ENCODE measurements around the gene NUP153.
"Not testable (repeated sequence)": the region's sequence is repeated elsewhere in the genome, so short reads cannot be mapped to it uniquely, and the experiment has no call there.

The NUP153 gene
- 198 to 349 (median 274) reads per million in 9 experiments for total RNA-seq

DNA sequence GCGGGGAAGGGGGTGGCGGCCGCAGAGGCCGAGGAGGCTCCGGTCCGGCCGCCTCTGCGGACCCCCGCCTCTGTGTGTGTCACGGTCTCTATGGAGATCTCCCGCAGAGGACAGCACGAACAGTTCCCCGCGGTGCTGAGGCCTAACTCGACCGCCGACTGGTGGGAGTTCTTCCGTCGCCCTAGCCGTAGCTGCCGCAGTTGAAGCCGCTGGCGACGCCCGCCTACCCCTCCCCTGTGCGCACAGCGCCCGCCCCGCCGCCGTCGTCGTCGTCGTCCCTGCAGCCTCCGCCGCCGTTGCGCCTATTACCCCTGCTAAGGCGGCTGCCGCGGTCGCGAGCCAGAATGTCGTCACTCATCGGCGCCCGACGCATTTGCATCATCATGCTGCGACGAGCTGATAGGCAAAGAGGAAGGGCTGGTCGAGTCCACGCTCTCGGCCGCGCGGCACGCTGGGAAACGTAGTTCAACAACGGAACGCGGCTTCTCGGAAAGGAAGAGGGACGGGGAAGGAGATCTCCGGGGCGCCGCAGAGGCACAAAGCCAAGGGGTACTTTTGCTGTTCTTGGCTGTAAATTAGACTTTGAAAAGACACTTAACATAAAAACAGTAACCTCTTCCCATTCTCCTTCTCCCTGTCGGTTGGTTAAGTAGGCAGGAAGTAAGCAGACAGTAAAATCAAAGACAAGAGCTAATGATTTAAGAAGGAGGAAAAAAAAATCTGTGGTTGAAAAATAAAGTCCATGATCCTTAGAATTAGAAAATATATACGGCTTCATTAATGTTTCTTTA is at the start of gene NUP153:
TSS of gene NUP153 (minus strand) at position 346 of the 791 bp plus-strand sequence. CDS start 538 bp downstream, outside the sequence.
- Mint-ChIP-seq H3K27me3 (no peaks in the 10 kb centered on the region), H3K36me3 (ENCODE audit: insufficient read depth) (peaks cover 48% of the 10 kb centered on the region), H3K9me3 (no peaks in the 10 kb centered on the region), H3K4me3 (peak within 1 kb of the TSS; percentile 85 to 87), H3K27ac (peak within 1 kb of the TSS; percentile 93 to 94), H3K4me1 (ENCODE audit: low read depth in 2 of 2) (peaks cover 26 to 33% of the 10 kb centered on the region in 2 donors)
- DNase-seq (peak; percentile 100), ATAC-seq (replicated peaks) (peak; percentile 74)

DNA sequence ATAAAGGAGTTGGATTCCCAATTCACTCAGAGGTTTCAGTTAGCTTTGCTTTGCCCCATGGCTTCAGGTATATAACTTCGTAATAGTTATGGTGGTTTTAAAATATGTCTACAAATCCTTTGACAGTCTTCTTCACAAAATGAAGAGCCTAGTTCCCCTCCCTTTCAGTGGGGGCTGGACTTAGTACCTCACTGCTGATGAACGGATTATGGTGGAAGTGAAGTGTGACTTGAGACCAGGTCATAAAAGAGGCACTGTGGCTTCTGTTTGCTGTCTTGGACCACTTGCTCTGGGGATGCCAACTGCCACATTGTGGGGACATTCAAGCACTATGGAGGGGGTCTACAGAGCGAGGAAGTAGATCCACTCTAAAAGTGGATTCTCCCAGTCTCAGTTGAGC is 47.5 kb upstream of the NUP153 start:
- DNase-seq (no peak), ATAC-seq (replicated peaks) (no peak)
- Mint-ChIP-seq H3K9me3 (no peaks in the 10 kb centered on the region), H3K27ac (no peak overlapping the region), H3K4me1 (ENCODE audit: low read depth in 2 of 2) (peaks cover 0 to 2% of the 10 kb centered on the region in 2 donors), H3K4me3 (no peak overlapping the region), H3K27me3 (peaks cover 9 to 10% of the 10 kb centered on the region in 2 donors), H3K36me3 (ENCODE audit: insufficient read depth) (no peaks in the 10 kb centered on the region)

DNA sequence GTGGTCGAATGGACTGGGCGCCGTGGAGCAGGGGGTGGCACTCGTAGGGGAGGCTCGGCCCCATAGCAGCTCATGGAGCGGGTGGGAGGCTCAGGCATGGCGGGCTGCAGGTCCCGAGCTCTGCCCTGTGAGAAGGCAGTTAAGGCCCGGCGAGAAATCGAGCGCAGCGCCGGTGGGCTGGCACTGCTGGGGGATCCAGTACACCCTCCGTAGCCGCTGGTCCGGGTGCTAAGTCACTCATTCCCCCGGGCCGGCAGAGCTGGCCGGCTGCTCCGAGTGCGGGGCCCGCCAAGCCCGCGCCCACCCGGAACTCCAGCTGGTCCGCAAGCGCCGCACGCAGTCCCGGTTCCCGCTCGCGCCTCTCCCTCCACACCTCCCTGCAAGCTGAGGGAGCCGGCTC is 38.6 kb upstream of the NUP153 start:
- H3K4me3 Mint-ChIP-seq; DNase-seq; H3K36me3 Mint-ChIP-seq (ENCODE audit: insufficient read depth); H3K27ac Mint-ChIP-seq; H3K27me3 Mint-ChIP-seq; H3K4me1 Mint-ChIP-seq (ENCODE audit: low read depth in 2 of 2); ATAC-seq (replicated peaks); H3K9me3 Mint-ChIP-seq: not testable (repeated sequence)

DNA sequence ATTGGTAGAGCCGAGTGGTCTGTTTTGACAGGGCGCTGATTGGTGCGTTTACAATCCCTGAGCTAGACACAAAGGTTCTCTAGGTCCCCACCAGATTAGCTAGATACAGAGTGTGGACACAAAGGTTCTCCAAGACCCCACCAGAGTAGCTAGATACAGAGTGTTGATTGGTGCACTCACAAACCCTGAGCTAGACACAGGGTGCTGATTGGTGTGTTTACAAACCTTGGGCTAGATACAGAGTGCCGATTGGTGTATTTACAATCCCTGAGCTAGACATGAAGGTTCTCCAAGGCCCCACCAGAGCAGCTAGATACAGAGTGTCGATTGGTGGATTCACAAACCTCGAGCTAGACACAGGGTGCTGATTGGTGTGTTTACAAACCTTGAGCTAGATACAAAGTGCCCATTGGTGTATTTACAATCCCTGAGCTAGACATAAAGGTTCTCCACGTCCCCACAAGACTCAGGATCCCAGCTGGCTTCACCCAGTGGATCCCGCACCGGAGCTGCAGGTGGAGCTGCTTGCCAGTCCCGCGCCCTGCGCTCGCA is 38.1 kb upstream of the NUP153 start:
- H3K36me3 Mint-ChIP-seq (ENCODE audit: insufficient read depth); H3K27ac Mint-ChIP-seq; ATAC-seq (replicated peaks); H3K4me1 Mint-ChIP-seq (ENCODE audit: low read depth in 2 of 2); H3K9me3 Mint-ChIP-seq; H3K4me3 Mint-ChIP-seq; DNase-seq: not testable (repeated sequence)
- H3K27me3 Mint-ChIP-seq = peaks cover 0 to 10% of the 10 kb centered on the region in 2 donors

DNA sequence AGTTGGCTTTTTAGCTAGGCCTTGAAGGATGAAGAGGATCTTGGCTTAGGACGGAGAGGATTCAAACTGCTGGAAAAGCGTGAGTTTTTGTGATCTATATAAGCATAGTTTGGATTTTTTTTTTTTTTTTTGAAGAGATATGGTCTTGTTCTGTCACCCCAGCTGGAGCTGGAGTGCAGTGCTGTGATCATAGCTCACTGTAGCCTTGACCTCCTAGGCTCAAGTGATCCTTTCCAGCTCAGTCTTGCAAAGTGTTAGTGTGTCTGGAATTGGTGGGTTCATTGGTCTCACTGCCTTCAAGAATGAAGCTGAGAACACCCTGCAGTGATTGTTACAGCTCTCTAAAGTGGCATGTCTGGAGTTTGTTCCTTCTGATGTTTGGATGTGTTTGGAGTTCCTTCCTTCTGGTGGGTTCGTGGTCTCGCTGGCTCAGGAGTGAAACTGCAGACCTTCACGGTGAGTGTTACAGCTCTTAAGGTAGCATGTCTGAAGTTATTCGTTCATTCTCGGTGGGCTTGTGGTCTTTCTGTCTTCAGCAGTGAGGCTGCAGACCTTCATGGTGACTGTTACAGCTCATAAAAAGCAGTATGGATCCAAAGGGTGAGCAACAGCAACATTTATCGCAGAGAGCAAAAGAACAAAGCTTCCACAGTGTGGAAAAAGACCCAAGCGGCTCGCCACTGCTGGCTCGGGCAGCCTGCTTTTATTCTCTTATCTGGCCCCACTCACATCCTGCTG is 37.5 kb upstream of the NUP153 start:
- H3K4me3 Mint-ChIP-seq = no peak overlapping the region
- H3K27ac Mint-ChIP-seq = no peak overlapping the region
- DNase-seq = no peak
- no peaks in the 10 kb centered on the region for H3K36me3 Mint-ChIP-seq (ENCODE audit: insufficient read depth)
- H3K27me3 Mint-ChIP-seq = peaks cover 0 to 10% of the 10 kb centered on the region in 2 donors
- H3K9me3 Mint-ChIP-seq = peaks cover 0 to 2% of the 10 kb centered on the region in 2 donors
- peaks cover 0 to 3% of the 10 kb centered on the region in 2 donors for H3K4me1 Mint-ChIP-seq (ENCODE audit: low read depth in 2 of 2)
- no peak for ATAC-seq (replicated peaks)

DNA sequence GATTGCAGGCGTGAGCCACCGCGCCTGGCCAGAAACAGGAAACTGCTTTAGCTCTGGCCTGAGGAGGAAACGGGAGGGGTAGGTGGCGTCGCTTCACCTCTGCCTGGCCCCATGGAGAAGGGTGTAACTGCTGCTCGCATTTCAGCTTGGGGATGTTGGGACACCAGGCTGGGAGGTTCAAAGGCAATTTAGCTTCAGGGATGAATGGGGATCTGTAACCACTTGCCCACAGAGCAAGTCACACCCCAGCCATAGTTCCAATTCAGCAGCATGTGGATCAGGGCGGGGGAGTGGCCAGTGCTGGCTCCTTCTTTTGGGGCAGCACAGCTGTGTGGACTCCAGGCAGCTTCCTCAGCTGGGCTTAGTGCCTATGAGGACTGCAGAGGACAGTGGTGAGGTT is 34.8 kb upstream of the NUP153 start:
- Mint-ChIP-seq H3K9me3 (peaks cover 0 to 4% of the 10 kb centered on the region in 2 donors), H3K27me3 (peaks cover 0 to 10% of the 10 kb centered on the region in 2 donors), H3K36me3 (ENCODE audit: insufficient read depth) (no peaks in the 10 kb centered on the region), H3K4me1 (ENCODE audit: low read depth in 2 of 2) (peaks cover 0 to 3% of the 10 kb centered on the region in 2 donors), H3K27ac (no peak overlapping the region), H3K4me3 (no peak overlapping the region)
- ATAC-seq (replicated peaks) = no peak
- DNase-seq = no peak

DNA sequence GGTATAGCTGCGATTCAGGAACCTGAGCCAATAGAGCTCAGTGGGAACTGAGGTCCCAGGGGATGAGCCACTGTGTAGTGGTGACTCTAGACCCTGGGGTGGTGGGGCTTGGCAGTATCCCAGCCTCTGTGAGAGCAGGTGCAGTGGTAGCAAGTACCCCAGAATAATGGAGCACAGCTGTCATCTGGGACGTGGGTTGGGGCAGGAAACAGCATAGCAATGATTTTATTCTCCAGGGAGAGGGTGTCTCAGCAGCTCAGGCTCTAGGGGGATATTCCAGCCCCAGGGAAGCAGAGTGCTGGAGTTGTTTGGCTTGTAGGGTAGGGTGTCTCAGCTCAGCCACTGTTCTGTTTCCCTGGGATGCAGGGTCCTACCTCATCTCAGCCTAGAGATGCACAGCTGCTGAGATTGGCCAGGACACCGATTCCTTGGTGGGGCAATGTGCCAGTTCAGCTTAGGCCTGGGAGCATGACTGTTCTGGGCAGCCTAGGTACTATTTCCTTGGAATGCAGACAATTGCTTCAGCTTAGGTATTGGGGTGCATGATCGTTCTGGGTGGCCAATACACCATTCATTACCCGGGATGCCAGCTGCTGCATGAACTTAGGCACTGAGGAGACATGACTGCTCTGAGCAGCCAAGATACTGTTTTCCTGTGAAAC is 34.0 kb upstream of the NUP153 start:
- Mint-ChIP-seq H3K4me3 (no peak overlapping the region), H3K27me3 (peaks cover 0 to 10% of the 10 kb centered on the region in 2 donors), H3K27ac (no peak overlapping the region), H3K9me3 (peaks cover 0 to 4% of the 10 kb centered on the region in 2 donors), H3K4me1 (ENCODE audit: low read depth in 2 of 2) (peaks cover 0 to 3% of the 10 kb centered on the region in 2 donors), H3K36me3 (ENCODE audit: insufficient read depth) (no peaks in the 10 kb centered on the region)
- no peak for DNase-seq
- no peak for ATAC-seq (replicated peaks)

DNA sequence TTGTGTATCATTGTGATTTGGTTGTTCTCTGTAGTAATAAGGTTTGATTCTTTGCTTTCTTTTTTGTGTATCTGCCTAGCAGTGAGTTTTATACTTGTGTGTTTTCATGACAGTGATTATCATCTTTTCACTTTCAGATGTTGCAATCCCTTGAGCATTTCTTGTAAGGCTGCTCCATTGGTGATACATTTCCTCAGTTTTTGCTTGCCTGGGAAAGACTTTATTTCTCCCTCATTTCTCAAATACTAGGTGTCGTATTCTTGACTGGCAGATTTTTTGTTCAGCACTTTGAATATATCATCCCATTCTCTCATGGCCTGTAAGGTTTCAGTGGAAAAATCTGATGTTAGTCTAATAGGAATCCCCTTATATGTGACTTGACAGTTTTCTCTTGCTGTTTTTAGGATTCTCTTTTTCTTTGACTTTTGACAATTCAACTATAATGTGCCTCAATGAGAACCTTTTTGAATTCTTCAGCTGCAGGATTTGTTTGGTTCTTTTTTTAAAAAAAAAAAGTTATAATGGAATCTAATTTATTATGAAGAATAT is 31.1 kb upstream of the NUP153 start:
- H3K27me3 Mint-ChIP-seq = peaks cover 0 to 10% of the 10 kb centered on the region in 2 donors
- H3K27ac Mint-ChIP-seq = no peak overlapping the region
- peaks cover 0 to 4% of the 10 kb centered on the region in 2 donors for H3K9me3 Mint-ChIP-seq
- DNase-seq = no peak
- H3K36me3 Mint-ChIP-seq (ENCODE audit: insufficient read depth) = no peaks in the 10 kb centered on the region
- no peak for ATAC-seq (replicated peaks)
- no peaks in the 10 kb centered on the region for H3K4me1 Mint-ChIP-seq (ENCODE audit: low read depth in 2 of 2)
- H3K4me3 Mint-ChIP-seq = no peak overlapping the region

DNA sequence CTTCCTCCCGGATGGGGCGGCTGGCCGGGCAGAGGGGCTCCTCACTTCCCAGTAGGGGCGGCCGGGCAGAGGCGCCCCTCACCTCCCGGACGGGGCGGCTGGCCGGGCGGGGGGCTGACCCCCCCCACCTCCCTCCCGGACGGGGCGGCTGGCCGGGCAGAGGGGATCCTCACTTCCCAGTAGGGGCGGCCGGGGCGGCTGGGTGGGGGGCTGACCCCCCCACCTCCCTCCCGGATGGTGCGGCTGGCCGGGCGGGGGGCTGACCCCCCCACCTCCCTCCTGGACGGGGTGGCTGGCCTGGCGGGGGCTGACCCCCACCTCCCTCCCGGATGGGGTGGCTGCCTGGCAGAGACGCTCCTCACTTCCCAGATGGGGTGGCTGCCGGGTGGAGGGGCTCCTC is 28.6 kb upstream of the NUP153 start:
- H3K9me3 Mint-ChIP-seq; DNase-seq; ATAC-seq (replicated peaks); H3K4me1 Mint-ChIP-seq (ENCODE audit: low read depth in 2 of 2); H3K36me3 Mint-ChIP-seq (ENCODE audit: insufficient read depth); H3K27me3 Mint-ChIP-seq; H3K4me3 Mint-ChIP-seq; H3K27ac Mint-ChIP-seq: not testable (repeated sequence)

DNA sequence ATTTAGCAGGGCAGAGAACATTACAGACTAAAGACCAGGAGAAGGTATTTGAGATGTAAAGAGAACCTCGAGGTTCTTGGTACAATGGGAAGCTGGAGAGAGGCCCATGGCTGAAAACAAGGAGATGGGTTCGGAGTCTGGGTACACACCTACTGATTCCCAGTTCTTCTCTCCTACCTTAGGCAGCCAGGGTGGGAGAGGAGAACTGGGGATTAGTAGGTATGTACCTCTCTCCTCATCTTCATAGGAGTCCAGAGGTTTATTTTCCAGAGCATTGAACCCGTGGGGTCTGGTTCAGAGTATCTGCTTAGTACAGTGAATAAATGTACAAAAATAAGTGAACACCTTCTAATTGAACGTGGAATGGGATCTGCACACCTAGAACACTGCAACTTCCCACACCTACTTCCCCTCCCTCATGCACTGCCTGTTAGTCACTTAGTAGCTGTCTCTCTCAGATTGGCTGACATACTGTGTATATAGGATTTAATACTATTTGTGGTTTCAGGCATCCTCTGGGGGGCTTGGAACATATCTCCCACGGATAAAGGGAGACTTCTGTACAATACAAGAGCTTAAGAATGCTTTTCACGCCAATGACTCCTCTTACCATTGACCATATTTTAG is 23.5 kb upstream of the NUP153 start:
- DNase-seq (no peak), ATAC-seq (replicated peaks) (no peak)
- H3K4me1 Mint-ChIP-seq (ENCODE audit: low read depth in 2 of 2) = no peaks in the 10 kb centered on the region
- H3K27me3 Mint-ChIP-seq = no peaks in the 10 kb centered on the region
- no peak overlapping the region for H3K27ac Mint-ChIP-seq
- H3K36me3 Mint-ChIP-seq (ENCODE audit: insufficient read depth) = no peaks in the 10 kb centered on the region
- no peak overlapping the region for H3K4me3 Mint-ChIP-seq
- H3K9me3 Mint-ChIP-seq = no peaks in the 10 kb centered on the region

DNA sequence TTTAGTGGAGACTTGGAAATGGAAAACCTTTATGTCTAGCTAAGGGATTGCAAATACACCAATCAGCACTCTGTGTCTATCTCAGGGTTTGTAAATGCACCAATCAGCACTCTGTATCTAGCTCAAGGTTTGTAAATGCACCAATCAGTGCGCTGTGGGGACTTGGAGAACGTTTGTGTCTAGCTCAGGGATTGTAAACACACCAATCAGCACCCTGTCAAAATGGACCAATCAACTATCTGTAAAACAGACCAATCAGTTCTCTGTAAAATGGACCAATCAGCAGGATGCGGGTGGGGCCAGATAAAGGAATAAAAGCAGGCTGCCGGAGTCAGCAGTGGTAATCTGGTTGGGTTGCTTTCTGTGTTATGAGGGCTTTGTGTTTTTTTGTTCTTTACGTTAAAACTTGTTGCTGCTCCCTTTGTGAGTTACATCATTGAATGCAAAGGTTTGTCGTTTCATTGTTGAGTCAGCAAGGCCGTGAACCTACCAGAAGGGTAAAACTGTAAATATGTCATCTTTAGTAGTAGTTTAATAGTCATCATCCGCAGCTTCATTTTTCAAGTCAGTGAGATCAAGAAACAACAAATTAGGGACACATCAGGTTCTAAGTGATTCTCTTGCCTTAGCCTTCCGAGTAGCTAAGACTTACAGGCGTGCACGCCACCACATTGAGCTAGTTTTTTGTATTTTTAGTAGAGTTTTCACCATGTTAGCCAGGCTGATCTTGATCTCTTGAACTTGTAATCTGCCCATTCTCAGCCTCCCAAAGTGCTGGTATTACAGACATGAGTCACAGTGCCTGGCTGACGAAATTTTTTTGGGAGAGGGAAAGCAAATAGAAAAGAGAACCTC is 22.7 kb upstream of the NUP153 start:
- H3K4me3 Mint-ChIP-seq = no peak overlapping the region
- ATAC-seq (replicated peaks) (no peak), DNase-seq (no peak)
- no peaks in the 10 kb centered on the region for H3K36me3 Mint-ChIP-seq (ENCODE audit: insufficient read depth)
- no peaks in the 10 kb centered on the region for H3K9me3 Mint-ChIP-seq
- no peak overlapping the region for H3K27ac Mint-ChIP-seq
- H3K27me3 Mint-ChIP-seq = no peaks in the 10 kb centered on the region
- H3K4me1 Mint-ChIP-seq (ENCODE audit: low read depth in 2 of 2) = no peaks in the 10 kb centered on the region

DNA sequence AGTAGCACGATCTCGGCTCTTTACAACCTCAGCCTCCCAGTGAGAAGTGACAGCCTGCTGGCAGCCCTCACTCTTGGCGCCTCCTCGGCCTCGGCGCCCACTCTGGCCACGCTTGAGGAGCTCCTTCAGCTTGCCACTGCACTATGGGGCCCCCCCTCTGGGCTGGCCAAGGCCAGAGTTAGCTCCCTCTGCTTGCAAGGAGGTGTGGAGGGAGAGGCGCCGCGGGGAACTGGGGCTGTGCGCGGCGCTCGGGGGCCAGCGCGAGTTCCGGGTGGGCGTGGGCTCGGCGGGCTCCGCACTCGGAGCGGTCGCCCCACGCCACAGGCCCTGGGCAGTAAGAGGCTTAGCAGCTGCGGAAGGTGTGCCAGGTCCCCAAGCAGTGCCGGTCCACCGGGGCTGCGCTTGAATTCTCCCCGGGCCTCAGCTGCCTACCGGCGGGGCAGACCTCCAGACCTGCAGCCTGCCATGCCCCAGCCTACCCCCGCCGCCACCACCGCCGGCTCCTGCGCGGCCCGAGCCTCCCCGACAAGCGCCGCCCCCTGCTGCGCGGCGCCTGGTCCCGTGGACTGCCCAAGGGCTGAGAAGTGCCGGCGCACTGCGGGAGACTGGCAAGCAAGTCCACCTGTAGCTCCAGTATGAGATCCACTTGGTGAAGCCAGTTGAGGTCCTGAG is 22.0 kb upstream of the NUP153 start:
- Mint-ChIP-seq H3K4me3 (no peak overlapping the region), H3K27ac (no peak overlapping the region), H3K36me3 (ENCODE audit: insufficient read depth) (no peaks in the 10 kb centered on the region), H3K4me1 (ENCODE audit: low read depth in 2 of 2) (no peaks in the 10 kb centered on the region), H3K27me3 (no peaks in the 10 kb centered on the region), H3K9me3 (no peaks in the 10 kb centered on the region)
- ATAC-seq (replicated peaks) = no peak
- DNase-seq = no peak
